Measurements from ENCODE around the gene ATP8B4. TPM values are rescaled to one million over a fixed set of nuclear protein-coding genes. Genes with fewer than 3 reads are reported as not detected.

Gene ATP8B4
- total and polyA plus RNA-seq, 2 of the 8 experiments (the other 6 are each of a cell fraction or from before 2014, with no cell fraction given): 0.17 to 0.24 TPM

GRCh38 chr15:50044904-50045303 lies 74.1 kb downstream of the ATP8B4 start:
- H2BK120ac ChIP-seq (replicated peaks; ENCODE audit: low read depth, low read length): no peak overlapping the region
- no peak for FAIRE-seq
- TF ChIP-seq EZH2 (IDR thresholded peaks at IDR 0.05; ENCODE audit: low read depth, low read length, severe bottlenecking): no peak
- no peak for TF ChIP-seq SP2 (IDR thresholded peaks at IDR 0.05; ENCODE audit: low read length)
- no peak for TF ChIP-seq RAD21 (IDR thresholded peaks at IDR 0.05 in 1 of 2, conservative IDR thresholded peaks at IDR 0.05 in 1 of 2; ENCODE audit: low read depth in 2 of 2, low read length in 2 of 2)
- no peak for TF ChIP-seq JUN (IDR thresholded peaks at IDR 0.05; ENCODE audit: low read depth, low read length)
- no peak for TF ChIP-seq GTF2F1 (IDR thresholded peaks at IDR 0.05; ENCODE audit: borderline replicate concordance, low read depth, low read length)
- TF ChIP-seq RNF2 (IDR thresholded peaks at IDR 0.05; ENCODE audit: borderline replicate concordance, low read depth, low read length, missing control alignments, poor library complexity, severe bottlenecking): no peak
- no peak for TF ChIP-seq TEAD4 (IDR thresholded peaks at IDR 0.05; ENCODE audit: low read depth, low read length)
- TF ChIP-seq, protein P1, sequence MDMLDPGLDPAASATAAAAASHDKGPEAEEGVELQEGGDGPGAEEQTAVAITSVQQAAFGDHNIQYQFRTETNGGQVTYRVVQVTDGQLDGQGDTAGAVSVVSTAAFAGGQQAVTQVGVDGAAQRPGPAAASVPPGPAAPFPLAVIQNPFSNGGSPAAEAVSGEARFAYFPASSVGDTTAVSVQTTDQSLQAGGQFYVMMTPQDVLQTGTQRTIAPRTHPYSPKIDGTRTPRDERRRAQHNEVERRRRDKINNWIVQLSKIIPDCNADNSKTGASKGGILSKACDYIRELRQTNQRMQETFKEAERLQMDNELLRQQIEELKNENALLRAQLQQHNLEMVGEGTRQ (IDR thresholded peaks at IDR 0.05; ENCODE audit: low read length): no peak
- TF ChIP-seq BCL11A (IDR thresholded peaks at IDR 0.05; ENCODE audit: low read depth in 2 of 2, low read length in 2 of 2): no peak
- TF ChIP-seq CEBPB (IDR thresholded peaks at IDR 0.05; ENCODE audit: low read depth, low read length): no peak
- no peak for TF ChIP-seq SIRT6 (IDR thresholded peaks at IDR 0.05; ENCODE audit: low read length)
- TF ChIP-seq RBBP5 (IDR thresholded peaks at IDR 0.05; ENCODE audit: borderline replicate concordance, low read depth, low read length): no peak

More at GRCh38 chr15:50044904-50045303, 74.1 kb downstream of the ATP8B4 start:
- Histone ChIP-seq H2BK20ac (ENCODE audit: low read length) (no peak overlapping the region), H3K36me3 (ENCODE audit: control insufficient read depth in 2 of 4, insufficient read depth in 4 of 4, low read length in 3 of 4) (no peaks in the 10 kb centered on the region), H4K91ac (replicated peaks; ENCODE audit: insufficient read length, low read length) (no peak overlapping the region), H2AK5ac (ENCODE audit: low read depth, low read length) (no peak overlapping the region), H3K4me3 (ENCODE audit: extremely low read depth in 1 of 4, insufficient read depth in 2 of 4, low read depth in 3 of 4, low read length in 4 of 4) (no peak overlapping the region), H4K8ac (ENCODE audit: extremely low read depth, insufficient read depth, low read length) (no peak overlapping the region), H3K14ac (ENCODE audit: insufficient read length) (no peak overlapping the region), H3K23ac (ENCODE audit: insufficient read length) (no peak overlapping the region), H3K9me3 (ENCODE audit: insufficient read depth in 2 of 2, low read depth in 1 of 2, low read length in 1 of 2) (peaks cover 0 to 10% of the 10 kb centered on the region in 2 experiments; a peak in 1 of 4 replicates), H3K9ac (replicated peaks in 1 of 4; ENCODE audit: extremely low read depth in 1 of 4, low read depth in 3 of 4, low read length in 3 of 4) (no peak overlapping the region), H3K79me1 (ENCODE audit: low read depth, low read length) (no peaks in the 10 kb centered on the region), H4K20me1 (replicated peaks in 1 of 2; ENCODE audit: control insufficient read depth in 1 of 2, insufficient read depth in 2 of 2, low read length in 2 of 2) (no peaks in the 10 kb centered on the region), H3K27ac (ENCODE audit: low read depth, low read length) (no peak overlapping the region), H2AFZ (ENCODE audit: low read length) (no peak overlapping the region), H3K27me3 (replicated peaks in 1 of 4; ENCODE audit: control insufficient read depth in 3 of 4, extremely low read depth in 1 of 4, insufficient read depth in 3 of 4, low read length in 3 of 4) (no peaks in the 10 kb centered on the region), H3K4ac (replicated peaks; ENCODE audit: insufficient read length, low read depth, low read length) (no peak overlapping the region), H4K5ac (ENCODE audit: insufficient read length, low read depth, low read length) (no peak overlapping the region), H3K23me2 (ENCODE audit: low read depth, low read length) (no peaks in the 10 kb centered on the region), H2BK5ac (ENCODE audit: low read depth, low read length) (no peak overlapping the region), H3K18ac (ENCODE audit: extremely low read depth, low read length) (no peak overlapping the region), H3K4me2 (ENCODE audit: insufficient read depth in 1 of 2, low read depth in 2 of 2, low read length in 2 of 2) (no peak overlapping the region), H3K56ac (replicated peaks; ENCODE audit: insufficient read length, low read depth, low read length) (no peak overlapping the region), H3K4me1 (replicated peaks in 1 of 4; ENCODE audit: control insufficient read depth in 3 of 4, insufficient read depth in 4 of 4, low read length in 3 of 4) (no peaks in the 10 kb centered on the region), H2BK12ac (ENCODE audit: low read depth, low read length) (no peak overlapping the region), H2BK15ac (ENCODE audit: low read length) (no peak overlapping the region), H3K79me2 (ENCODE audit: control insufficient read depth in 1 of 2, insufficient read depth in 2 of 2, low read length in 2 of 2) (no peaks in the 10 kb centered on the region)
- no peak for DNase-seq (ENCODE audit: low read depth in 1 of 2, low spot score in 2 of 2)
- WGBS, 2 experiments (ENCODE audit: extremely low coverage in 1 of 2, insufficient coverage in 1 of 2, insufficient read length in 1 of 2, insufficient replicate concordance in 2 of 2, low coverage in 1 of 2, low lambda C conversion rate in 2 of 2, missing lambda C conversion rate in 1 of 2): 43% methylated on average over 2 of the region's 2 CpGs; no CpG with 5 or more reads in 1 of the 2 experiments
- CTCF ChIA-PET (ENCODE audit: partially characterized antibody): interaction anchor here (1.2 kb wide), 1 partner anchor 92 kb away, joined by 3 read pairs; no protein-coding TSS in a partner anchor
- POLR2A ChIA-PET (ENCODE audit: partially characterized antibody): no interaction called here
